HG03378 (cell line): ENCODE measurements around the gene SRSF1.
"Not testable (repeated sequence)": the region's sequence is repeated elsewhere in the genome, so short reads cannot be mapped to it uniquely, and the experiment has no call there.

ENCODE experiments used
- ATAC-seq: cut with Tn5 transposase; IDR thresholded peaks from one replicate; pipeline ENCODE4 v1.9.1; 2021; ENCODE audit warnings: mild to moderate bottlenecking, moderate library complexity; ENCODE audit not compliant: unreplicated experiment

The SRSF1 gene

DNA sequence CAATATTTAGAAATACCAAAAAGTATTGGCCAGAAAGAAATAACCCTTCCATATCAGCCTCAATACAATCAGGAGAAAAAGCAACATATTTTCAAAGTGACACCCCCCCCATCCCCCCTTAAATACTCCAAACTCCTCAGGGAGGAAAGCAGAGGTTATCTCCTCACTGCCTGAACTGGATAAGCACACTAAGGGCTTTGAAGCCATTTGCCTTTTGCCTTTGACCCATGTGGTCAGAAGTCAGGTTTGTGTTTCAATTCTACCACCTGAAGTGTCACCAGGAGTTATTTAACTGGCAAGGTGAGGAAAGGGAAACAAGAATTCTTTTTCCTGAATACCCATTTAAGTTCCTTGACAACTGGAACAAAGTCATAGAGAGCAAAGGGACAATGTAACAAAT is 15.5 kb downstream of the SRSF1 start:
- no peak for ATAC-seq

DNA sequence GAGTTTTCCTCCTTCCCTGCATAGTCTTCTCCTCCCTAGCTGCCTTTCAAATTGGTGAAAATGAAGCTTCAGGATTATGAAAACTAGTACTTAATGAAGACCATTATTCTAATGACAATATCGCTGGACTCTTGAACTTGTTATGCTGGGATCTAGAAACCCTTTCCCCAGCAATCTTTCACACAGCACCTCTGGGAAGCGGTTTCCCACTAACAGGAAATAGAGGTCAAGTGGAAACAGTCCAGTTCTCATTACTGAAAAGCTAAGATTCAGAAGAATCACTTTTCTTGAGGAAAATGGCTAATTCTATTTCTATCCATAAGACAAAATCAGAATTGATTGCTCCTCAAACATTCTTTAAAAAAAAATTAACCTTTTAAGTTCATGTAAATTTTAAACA is 17.0 kb downstream of the SRSF1 start:
- ATAC-seq: no peak

DNA sequence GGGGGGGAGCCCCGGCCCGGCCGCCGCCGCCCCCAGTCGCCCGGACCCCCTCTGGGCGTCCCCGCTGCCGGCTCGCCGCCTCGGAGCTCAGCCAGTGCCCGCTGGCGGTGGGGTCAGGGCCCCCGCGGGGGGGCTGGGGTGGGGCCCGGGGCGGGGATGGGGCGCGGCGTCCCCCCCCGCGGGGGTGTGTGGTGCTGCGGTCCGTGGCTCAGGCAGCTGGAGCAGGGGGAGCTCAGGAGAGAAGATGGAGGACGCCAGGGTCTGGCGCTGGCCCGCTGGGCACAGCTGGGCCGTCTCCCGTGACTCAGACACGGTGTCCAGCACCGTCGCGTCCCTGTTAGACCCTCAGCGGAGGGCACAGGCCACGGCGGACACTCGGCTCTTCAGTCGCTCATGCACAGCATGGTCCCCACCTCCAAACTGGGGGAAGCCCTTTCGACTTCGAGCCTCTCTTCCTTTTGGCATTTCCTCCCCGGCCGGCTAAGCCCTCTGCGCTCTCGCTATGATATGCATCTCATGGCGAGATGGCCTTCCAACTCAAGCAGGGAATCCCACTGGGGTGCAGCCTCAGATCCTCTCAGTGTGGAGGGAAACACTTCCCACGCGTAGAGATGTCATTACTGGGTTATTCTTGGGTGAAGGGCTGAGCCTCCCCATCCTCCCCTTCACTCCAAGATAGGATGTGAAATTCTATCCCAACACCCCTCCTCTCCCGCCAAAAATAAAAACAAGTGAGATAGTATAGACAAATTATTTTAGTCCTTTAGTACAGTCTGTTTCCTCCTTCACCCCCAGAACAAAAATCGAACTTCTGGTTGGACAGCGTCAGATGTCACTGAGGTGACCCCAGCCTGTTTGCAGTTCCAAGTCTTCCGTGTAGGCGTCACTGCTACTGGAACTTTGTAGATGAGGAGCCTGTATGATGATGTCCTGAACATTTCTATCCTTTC is 18.5 kb downstream of the SRSF1 start:
- ATAC-seq: peak; percentile 55

DNA sequence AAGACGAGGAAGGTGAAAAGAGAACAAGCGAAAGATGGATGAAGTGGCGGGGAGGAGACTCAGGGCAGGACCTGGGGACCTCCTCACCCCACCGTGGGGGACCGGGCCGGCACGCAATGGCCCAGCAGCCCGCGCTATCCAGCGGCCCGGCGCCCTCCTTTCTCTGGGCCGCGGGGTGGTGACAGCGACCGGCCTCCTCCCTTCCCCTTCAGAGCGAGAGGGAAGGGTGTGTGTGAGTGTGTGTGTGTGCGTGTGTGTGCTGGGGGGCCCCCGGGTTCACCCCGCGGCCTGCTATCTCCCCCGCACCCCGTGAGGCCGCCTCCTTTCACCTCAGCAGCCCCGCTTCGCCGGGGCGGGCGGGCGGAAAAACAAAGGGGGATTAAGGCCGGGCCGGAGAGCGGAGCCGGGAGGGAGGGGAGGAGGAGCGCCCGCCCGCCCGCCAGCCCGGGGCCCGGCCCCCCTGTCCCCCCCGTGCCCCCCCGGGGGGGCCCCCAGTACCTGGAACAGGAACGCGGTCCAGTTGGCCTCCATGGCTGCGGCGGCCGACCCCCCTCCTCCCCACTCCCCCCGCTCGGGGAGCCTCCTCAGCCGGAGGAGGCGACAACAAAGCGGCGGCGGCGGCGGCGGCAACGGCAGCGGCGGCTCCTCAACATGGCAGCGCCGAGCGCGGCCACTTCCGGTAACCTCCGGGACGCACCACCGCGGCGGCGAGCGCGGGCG is 19.3 kb downstream of the SRSF1 start, which contains the start of gene VEZF1:
Gene VEZF1, minus strand, starts transcription at position 674 of the 720 bp plus-strand sequence. Its CDS starts 143 bp downstream, at position 531.
- ATAC-seq: peak; percentile 21

DNA sequence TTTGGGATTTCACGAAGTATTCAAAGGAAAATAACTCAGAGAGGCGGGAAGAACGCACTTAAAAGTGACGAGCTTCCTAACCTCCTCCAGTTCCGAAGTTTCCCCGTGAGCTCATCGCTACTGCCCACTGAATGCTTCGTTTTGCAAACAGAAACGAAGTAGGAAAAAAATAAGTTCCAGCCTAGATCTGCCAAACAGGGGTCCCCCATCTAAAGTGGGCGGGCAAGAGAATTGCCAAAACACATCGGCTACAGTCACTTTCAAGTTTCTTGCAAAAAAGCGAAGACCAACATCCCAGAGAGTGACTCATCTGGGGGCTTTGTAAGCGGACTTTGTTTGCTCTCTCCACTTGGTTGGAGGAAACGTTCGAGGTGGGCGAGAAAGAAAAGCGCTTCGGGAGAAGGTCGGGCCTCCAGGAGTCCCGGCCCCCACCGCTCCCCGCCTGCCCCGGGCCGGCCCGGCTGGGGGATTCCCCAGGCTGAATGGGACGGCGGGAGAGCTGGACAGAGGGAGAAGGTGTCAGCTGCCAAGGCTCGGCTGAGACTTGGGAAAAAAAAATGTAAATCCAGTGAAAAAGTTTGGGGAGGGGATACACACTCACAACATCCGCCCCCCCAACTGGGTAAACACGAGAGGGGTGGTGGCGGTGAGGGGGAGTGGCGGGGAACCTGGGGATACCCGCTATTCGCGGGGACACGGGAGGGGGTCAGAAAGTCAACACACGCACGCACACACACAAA is 20.0 kb downstream of the SRSF1 start:
- ATAC-seq: no peak

DNA sequence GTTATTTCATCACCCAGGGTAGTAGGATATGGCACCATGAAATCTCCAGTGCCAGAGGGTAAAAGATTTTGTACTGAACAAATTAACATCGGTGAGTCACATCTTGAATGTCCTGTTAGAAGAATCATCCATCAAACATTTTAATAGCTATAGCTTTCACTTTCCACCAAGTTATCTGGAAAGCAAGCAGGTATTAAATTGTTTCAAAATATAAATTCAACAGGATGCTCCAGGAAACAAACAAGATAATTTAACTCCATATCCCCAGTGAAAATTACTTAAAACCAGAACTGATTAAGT is 21.4 kb downstream of the SRSF1 start:
- no peak for ATAC-seq

DNA sequence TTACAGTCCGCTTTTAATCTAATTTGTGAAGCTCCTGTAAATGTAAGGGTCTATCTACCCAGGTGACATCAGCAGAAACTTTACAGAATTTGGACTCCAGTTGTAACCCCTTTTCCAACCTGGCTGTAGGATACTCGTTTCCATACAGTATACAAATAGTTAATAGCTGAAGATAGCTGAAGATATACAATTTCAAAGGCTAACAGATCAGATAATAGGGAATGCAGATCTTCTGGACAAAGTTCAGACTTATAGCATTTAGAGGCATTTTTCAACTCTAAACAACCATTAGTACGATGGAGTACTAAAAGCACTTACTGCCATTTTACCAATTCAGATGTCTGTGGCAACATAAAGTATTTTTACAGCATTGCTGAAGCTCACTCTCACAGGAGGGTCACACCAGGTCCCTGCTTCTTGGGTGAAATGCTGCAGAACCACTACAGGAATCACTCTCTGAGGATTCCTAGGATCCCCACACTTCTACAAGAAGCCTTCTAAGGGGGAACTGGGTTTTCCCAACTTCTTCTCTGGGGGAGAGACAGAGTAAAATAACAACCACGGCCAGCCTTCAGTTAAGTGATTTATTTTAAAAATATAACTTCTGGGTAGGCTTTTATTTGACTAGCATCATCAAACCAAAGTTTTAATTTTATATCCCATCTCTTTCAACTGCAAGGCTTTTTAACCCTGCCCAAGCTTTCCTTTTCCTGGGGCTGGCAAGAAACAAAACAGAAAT is 21.9 kb downstream of the SRSF1 start:
- ATAC-seq: no peak

DNA sequence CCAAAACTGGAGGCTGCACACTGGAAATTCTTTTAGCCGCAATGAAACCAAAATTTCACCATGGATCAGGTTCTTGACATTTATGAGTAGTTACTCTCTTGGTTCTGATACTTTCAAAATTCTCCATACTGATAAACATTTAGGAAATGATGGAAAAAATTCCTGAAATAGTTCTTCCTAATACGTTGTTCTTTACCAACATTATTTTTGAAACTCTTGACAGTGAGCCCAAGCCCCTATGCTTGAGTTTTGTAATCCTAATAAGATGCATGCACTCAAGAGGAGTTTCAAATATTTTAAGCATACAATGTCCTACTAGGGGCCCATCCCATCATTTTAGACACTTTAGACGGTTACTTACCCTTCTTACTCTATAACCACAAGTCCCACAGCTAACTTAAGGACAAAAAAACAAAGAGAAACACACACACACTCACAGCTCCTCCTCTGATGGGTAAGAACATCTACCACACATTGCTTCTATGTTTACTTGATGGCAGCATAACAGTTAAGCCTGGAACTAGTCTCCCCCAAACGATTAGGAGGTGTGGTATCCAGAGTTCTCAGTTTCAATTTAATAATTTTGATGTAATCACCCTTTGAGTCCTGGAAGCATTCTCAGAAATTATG is 22.7 kb downstream of the SRSF1 start:
- no peak for ATAC-seq

DNA sequence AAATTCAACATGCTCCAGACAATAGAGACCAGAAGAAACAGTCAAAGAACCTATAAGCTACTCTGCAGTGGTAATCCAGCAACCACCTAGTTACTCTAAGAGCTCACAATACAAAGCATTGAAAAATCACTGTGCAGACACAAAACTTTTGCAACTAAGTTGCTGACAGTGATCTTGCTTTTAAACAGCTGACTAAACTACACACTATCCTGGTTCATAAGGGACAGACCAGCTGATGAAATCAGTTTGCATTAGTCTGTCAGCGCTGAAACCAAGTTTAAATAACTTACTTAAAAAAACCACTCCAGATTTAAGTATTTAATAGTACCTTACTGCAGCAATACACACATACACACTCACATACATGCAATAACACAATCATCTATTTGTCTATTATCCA is 23.6 kb downstream of the SRSF1 start:
- ATAC-seq: no peak

DNA sequence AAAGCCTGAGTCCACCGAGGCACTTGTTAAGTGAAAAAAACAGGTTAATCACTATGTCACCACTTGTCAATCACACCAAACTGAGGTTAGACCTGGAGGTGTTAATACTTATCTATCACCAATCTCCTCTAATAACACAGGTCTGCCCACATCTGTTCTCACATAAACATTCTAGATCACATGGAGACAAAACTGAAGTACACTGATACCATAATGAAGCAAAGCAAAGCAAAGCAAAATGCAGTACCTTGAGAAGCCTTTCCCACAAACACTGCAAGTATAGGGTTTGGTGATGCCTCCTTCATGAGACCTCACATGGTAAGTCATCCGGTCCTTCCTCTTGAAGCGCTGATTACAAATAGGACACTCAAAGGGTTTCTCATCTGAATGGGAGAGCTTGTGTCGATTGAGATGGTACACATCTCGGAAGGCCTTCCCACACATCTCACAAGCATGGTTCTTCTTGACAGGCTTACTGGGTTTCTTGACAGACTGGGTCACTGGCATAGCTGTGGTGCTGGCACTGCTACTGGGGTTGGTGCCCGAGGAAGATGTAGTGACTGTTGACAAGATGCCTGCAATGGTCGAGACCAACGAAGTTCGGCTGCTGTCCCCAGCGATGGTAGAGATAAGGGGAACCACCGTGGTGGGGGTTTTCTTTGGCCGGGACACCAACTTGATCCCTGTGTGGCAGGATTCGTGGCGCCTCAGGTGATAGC is 24.4 kb downstream of the SRSF1 start:
- no peak for ATAC-seq

DNA sequence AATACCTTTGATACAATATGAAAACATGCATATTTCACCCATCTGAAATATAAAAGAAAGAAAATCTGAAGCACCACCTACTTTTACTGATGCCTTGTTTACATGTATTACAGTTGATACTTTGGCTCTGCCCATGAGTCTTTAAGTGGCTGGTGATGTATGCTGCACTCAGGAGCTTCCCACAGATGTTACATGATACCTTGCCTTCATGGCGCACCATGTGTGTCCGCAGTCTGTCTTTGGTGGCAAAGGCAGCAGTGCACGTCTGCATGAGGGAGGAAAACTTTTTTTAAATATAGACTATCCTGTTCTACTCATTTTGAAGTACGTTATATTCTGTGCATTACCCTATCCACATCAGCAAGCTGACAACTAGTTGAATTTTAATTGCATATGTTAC is 26.5 kb downstream of the SRSF1 start:
- ATAC-seq: no peak

DNA sequence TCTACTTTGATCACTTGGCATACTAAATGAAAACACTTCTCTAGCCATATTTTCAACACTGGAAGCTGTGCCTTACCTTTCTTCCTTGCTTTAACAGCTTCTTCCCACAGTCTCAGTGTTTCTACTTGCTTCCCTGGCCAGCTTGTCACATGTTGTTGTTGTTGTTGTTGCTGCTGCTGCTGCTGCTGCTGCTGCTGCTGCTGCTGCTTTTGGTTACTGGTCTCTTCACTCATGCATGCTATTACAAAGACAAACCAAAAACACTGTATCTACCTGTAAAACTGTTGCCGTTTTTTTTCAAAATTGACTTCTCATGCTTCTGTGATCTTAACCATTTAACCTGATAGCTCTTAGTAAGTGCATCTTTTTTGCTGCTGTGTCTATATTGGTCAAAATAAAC is 28.0 kb downstream of the SRSF1 start:
- ATAC-seq: no peak

DNA sequence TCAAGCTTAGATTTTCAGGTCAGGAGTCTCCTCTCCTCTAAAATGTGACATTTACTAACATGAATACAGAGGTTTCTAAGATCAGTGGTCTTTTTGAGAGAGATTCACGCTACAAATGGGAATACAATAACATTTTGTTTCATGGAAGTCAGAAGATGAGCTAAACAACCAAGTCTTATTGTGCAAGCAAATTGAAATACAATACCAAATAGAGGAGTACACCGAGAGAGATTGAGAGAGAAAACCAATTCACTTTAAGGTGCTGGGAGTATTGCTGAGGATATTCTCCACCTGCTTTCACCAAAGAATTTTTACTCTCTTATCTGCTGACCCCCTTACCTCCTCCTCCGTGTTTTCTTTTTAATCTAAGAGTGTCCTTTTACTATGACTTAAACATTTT is 30.5 kb downstream of the SRSF1 start:
- no peak for ATAC-seq

DNA sequence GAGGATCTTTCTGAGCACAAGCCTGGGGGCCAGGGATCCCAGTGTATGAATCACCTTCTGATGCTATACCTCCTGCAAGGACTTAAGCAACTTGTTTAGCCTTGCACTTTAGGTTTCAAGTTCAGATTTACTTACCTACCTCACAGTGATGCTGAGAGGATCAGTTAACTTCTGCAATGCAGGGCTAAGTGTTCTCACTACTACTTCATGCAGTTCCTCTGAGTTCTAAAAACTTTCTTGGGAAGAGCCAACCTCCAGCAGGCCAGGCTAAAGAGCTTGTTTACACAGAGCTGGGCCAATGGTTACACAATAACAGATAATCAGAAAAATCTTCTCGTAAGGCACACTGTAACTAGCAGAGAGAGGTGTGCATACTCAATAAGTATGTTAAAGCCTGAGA is 32.0 kb downstream of the SRSF1 start:
- ATAC-seq: no peak

DNA sequence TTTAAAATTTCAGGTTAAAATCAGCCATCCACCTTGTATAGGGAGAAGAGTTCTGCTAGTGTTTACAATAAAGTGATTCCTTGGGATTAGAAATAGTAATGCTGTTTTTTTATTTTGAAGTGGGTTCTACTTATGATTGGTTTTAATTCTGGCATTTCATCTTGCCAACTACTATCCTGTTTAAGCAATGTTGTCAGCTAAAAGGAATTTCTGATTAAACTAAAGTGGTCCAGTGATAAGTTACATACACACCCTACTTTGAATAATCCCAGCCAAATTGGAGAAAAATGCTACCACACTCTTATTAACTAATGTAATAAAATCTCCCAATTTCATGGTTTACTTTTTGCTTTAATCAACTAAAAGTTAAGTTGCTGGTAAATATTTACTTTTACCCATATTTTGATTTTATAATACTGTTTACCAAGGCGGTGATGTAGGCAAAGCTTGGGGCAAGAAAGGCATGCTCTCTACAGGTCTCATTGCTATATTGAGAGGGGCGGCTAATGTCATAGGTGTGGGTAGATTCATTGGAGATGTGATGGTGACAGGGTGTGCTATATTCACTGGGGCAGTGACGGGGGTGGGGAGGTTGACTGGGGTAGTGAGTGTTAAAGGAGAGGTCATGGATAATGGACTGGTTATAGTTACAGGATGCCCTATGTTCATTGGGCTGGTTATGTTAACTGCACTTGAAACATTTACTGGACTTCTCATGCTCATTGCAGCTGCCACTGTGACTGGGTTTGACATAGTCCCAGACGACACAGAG is 32.8 kb downstream of the SRSF1 start:
- ATAC-seq: not testable (repeated sequence)

DNA sequence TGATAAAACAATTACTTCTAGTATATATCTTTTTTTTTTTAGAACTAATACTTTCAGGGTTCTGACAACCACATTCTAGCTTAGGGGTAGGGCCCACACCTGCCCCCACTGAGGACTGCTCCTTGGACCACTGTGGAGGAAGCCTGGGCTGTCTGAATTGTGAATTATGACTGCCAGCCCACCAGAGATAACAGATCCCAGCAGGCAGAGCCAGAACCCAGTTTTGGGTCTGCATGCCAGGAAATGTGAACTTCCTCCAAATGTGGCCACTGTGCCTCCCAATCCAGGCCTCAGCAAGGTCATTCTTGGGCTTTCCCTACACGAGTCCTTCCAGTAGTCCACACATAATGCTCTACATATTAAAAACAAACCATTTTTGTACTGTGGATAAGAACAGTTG is 34.9 kb downstream of the SRSF1 start:
- ATAC-seq: no peak

DNA sequence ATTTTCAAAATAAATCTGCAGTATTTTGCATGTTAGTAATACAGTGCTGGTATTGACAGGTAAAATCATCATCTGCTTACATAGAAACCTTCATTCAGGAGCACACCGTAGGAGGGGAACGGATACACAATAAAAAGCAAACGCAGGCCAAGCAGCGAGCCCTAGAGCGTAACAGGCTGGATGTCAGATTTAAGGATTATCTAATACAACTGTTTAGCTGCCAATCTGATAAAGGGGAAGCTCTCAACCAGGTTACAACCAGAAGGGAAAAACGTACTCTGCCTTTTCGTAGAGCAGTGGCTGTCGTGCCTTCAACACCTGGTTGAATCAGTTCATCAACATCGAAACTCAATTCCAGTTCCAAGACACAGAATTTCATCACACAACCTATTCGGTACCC is 35.5 kb downstream of the SRSF1 start:
- no peak for ATAC-seq

DNA sequence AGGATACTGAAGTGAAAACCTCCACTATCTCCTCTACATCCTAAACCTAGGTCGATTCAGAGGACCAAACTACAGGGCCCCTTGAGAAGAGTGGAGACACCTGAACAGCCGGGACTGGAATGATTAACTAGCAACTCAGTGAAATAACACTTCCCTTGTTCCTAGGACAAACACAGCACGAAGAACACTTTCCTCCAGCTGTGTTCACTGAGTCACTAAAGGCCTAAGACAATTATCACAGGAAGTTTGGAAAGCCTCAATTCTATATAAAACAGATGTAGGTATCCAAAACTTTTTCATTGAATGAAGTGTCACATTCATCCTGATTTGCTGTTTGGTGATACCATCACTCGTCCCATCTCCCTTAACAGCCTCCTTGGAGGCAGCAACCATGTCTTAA is 36.3 kb downstream of the SRSF1 start:
- no peak for ATAC-seq

DNA sequence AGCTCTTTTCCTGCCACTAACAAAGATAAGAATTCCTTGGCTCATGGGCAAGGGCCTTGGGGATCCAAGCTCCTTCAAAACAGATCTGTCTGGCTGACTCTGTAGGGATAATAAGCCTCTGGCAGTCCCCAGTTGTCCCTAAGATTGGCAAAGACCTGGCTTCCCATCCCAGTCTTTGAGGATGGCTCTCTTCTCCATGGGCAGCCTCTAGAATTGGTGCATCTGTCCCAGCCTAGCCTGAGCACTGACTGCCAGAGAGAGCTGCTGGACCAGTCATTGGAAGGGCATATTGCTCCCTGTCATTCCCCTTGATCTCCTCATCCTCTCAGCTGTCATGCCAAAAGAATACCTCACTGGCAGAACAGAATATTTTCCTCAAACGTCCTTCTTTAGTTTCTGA is 38.6 kb downstream of the SRSF1 start:
- ATAC-seq: no peak
